ENCODE results near the gene PHF21B.
A peak's percentile ranks its signal among the peaks of the same experiment; 100 is the strongest.

Gene PHF21B

DNA sequence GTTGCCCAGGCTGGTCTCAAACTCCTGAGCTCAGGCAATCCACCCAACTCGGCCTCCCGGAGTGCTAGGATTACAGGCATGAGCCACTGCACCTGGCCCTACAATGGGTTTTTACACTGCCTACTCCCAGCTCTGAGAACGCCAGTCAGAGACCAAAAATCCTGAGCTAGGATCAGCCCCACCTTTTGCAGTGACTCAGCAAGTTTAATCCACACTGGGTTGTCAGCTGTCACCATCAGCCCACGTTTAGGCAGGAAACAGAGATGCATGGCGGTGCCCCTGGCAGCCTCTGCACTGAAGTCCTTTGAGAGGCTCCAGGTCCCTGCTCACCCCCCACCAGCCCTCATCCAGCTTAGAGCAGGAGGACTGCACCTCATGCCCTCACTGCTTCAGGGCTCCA is 139.8 kb downstream of the PHF21B start:
- CTCF ChIA-PET = no interaction called here
- no peak for TF ChIP-seq CTCF (conservative IDR thresholded peaks at IDR 0.05; ENCODE audit: low read depth)
- POLR2A ChIA-PET (ENCODE audit: low non-redundant PET) = no interaction called here
- peak overlapping the region; percentile 69 for H3K27ac ChIP-seq
- DNase-seq (ENCODE audit: low spot score) = peak; percentile 38

DNA sequence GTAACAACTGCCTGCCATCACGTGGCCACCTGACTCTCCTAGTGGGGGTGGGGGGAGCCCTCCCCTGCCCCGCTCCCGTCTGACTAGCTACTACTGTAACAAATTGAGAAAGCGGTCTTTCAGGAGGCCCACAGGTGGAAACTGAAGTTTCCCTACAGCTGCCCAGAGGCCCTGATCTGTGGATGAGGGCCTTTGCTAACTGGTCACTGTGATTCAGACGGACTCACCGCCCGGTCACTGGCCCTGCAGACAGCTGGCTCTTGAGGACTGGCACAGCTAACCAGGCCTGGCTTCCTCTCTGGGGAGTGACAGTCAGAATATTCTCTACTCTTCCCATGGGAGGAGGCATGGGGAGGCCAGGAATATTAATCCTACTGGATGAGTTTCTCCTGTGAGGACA is 140.6 kb downstream of the PHF21B start:
- H3K27ac ChIP-seq = peak overlapping the region; percentile 69
- no peak for TF ChIP-seq CTCF (conservative IDR thresholded peaks at IDR 0.05; ENCODE audit: low read depth)
- DNase-seq (ENCODE audit: low spot score) = no peak
- POLR2A ChIA-PET (ENCODE audit: low non-redundant PET) = no interaction called here
- CTCF ChIA-PET = interaction anchor here (0.8 kb wide), 1 partner anchor 61 kb away, joined by 4 read pairs; no protein-coding TSS in a partner anchor

DNA sequence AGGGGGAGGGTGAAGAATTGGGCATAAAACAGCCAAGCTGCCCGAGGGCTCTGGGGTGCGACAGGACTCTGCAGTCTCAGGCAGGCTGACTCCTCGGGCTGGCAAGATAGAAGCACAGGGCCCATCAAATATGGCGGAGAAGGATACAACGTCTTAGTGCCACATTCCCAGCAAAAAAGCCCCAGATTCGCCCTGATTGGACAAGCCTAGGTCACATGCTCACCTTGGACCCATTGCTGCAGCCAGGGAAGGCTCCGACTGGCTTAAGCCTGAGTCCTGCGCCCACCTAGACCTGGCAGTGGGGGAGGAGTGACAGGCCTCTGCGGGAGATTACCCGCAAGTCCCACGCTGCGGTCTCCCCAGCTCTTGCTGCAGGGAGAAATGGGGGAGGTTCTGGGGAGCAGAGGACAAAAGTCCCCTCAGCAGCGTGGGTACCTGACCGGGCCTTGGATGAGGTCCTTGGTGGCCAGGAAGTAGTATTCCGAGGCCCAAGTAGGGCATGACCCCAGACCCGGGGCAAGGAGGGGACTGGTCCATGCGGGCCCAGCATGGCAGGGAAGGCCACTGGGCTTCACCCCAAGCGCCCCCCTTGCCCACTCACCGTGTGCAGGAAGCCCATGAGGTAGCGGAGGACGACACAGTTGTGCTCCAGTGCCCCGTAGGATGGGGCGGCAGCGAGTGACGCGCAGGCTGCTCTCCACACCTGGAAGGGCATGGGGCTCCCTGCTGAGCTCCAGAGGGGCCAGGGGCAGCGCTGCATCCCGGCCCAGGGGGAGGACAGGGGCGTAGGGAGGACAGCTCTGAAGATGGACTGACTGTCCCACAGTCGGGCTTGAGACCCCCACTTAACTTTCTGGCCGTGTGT is 144.4 kb downstream of the PHF21B start:
- POLR2A ChIA-PET (ENCODE audit: low non-redundant PET) = no interaction called here
- no peak for TF ChIP-seq CTCF (conservative IDR thresholded peaks at IDR 0.05; ENCODE audit: low read depth)
- CTCF ChIA-PET = no interaction called here
- 0 out of 2 replicates have a peak overlapping the region, but pooled peaks have one; percentile 37 for H3K27ac ChIP-seq
- no peak for DNase-seq (ENCODE audit: low spot score)

- POLR2A ChIA-PET (ENCODE audit: low non-redundant PET) = no interaction called here
- TF ChIP-seq CTCF (conservative IDR thresholded peaks at IDR 0.05; ENCODE audit: low read depth) = no peak
- no peak for DNase-seq (ENCODE audit: low spot score)
- CTCF ChIA-PET = no interaction called here
- H3K27ac ChIP-seq = no peak overlapping the region
Measured at GRCh38 chr22:44862981-44863860, 146.6 kb downstream of the PHF21B start.

GRCh38 chr22:44862281-44862680 is 147.5 kb downstream of the PHF21B start:
- POLR2A ChIA-PET (ENCODE audit: low non-redundant PET) = no interaction called here
- no peak for TF ChIP-seq CTCF (conservative IDR thresholded peaks at IDR 0.05; ENCODE audit: low read depth)
- CTCF ChIA-PET = no interaction called here

GRCh38 chr22:44861245-44861644 is 148.6 kb downstream of the PHF21B start:
- TF ChIP-seq CTCF (conservative IDR thresholded peaks at IDR 0.05; ENCODE audit: low read depth) = no peak
- CTCF ChIA-PET = interaction anchor here (0.6 kb wide), 1 partner anchor 216 kb away, joined by 3 read pairs; no protein-coding TSS in a partner anchor

More at GRCh38 chr22:44862281-44862680, 147.5 kb downstream of the PHF21B start:
- DNase-seq (ENCODE audit: low spot score) = no peak
- no peak overlapping the region for H3K27ac ChIP-seq

More at GRCh38 chr22:44861245-44861644, 148.6 kb downstream of the PHF21B start:
- H3K27ac ChIP-seq = no peak overlapping the region
- DNase-seq (ENCODE audit: low spot score) = no peak
- POLR2A ChIA-PET (ENCODE audit: low non-redundant PET) = no interaction called here
